HEK293T (cell line): Measurements from ENCODE around the gene DIPK2A.

Experiments used
- CTCF ChIA-PET: fragments of 350-600 bp; formaldehyde crosslinking; extraction: SDS; loops from one replicate; lab custom pipeline; 2021; ENCODE audit warnings: antibody characterized with exemption, inconsistent platforms; lab: Yijun Ruan, JAX
- POLR2A ChIA-PET: fragments of 350-600 bp; formaldehyde crosslinking; extraction: SDS; loops from one replicate; lab custom pipeline; 2020; ENCODE audit warnings: antibody characterized with exemption, inconsistent platforms; lab: Yijun Ruan, JAX
- DNase-seq: peaks from one replicate; pipeline ENCODE4 v3.0.0; 2012; ENCODE audit warnings: mixed read lengths; ENCODE audit errors: extremely low spot score
- ARNT ChIP-seq: fragments of 450-650 bp; IDR thresholded peaks from 2 replicates; pipeline ENCODE4 v1.6.1; 2017; ENCODE audit warnings: mild to moderate bottlenecking
- BHLHE40 ChIP-seq: fragments of 450-650 bp; IDR thresholded peaks from 2 replicates; pipeline ENCODE4 v1.6.1; 2016; ENCODE audit warnings: mild to moderate bottlenecking, moderate library complexity, borderline replicate concordance
- CTBP1 ChIP-seq: fragments of 450-650 bp; IDR thresholded peaks from 2 replicates; pipeline ENCODE4 v1.6.1; 2016; ENCODE audit warnings: borderline replicate concordance
- ELF4 ChIP-seq: fragments of 450-650 bp; IDR thresholded peaks from 2 replicates; pipeline ENCODE4 v1.6.1; 2017; ENCODE audit warnings: antibody characterized with exemption
- FOXA1 ChIP-seq: fragments of 450-650 bp; IDR thresholded peaks from 2 replicates; pipeline ENCODE4 v1.6.1; 2016; ENCODE audit warnings: mild to moderate bottlenecking
- FOXK2 ChIP-seq: fragments of 450-650 bp; IDR thresholded peaks from 2 replicates; pipeline ENCODE4 v1.6.1; 2016; ENCODE audit warnings: mild to moderate bottlenecking
- FOXM1 ChIP-seq: fragments of 450-650 bp; IDR thresholded peaks from 2 replicates; pipeline ENCODE4 v1.6.1; 2017; ENCODE audit warnings: mild to moderate bottlenecking, borderline replicate concordance
- HDGF ChIP-seq: fragments of 450-650 bp; IDR thresholded peaks from 2 replicates; pipeline ENCODE4 v1.6.1; 2017; ENCODE audit warnings: antibody characterized with exemption, borderline replicate concordance
- L3MBTL2 ChIP-seq: fragments of 450-650 bp; conservative IDR thresholded peaks from 2 replicates; pipeline ENCODE4 v1.6.1; 2016; ENCODE audit warnings: mild to moderate bottlenecking
- LEF1 ChIP-seq: fragments of 450-650 bp; IDR thresholded peaks from 2 replicates; pipeline ENCODE4 v1.6.1; 2017; ENCODE audit warnings: mild to moderate bottlenecking, borderline replicate concordance
- NFRKB ChIP-seq: fragments of 450-650 bp; IDR thresholded peaks from 2 replicates; pipeline ENCODE4 v1.6.1; 2016; ENCODE audit warnings: mild to moderate bottlenecking, moderate library complexity
- PKNOX1 ChIP-seq: fragments of 450-650 bp; IDR thresholded peaks from 2 replicates; pipeline ENCODE4 v1.6.1; 2016
- SP1 ChIP-seq: fragments of 450-650 bp; IDR thresholded peaks from 2 replicates; pipeline ENCODE4 v1.6.1; 2017
- SUZ12 ChIP-seq: fragments of 450-650 bp; IDR thresholded peaks from 2 replicates; pipeline ENCODE4 v1.6.1; 2016; ENCODE audit warnings: mild to moderate bottlenecking
- TARDBP ChIP-seq: fragments of 450-650 bp; IDR thresholded peaks from 2 replicates; pipeline ENCODE4 v1.6.1; 2016
- ZNF384 ChIP-seq: fragments of 450-650 bp; IDR thresholded peaks from 2 replicates; pipeline ENCODE4 v1.6.1; 2016

The DIPK2A gene

GRCh38 chr3:143934791-143935190 is 36.8 kb upstream of the DIPK2A start:
- ChIA-PET POLR2A (no interaction called here), CTCF (no interaction called here)
- no peak for DNase-seq
- TF ChIP-seq FOXA1, result no peak
- TF ChIP-seq BHLHE40, result no peak
- TF ChIP-seq LEF1, result no peak
- no peak for TF ChIP-seq HDGF
- no peak for TF ChIP-seq SP1
- TF ChIP-seq SUZ12, result no peak
- no peak for TF ChIP-seq ARNT
- TF ChIP-seq TARDBP, result no peak
- no peak for TF ChIP-seq ZNF384
- TF ChIP-seq PKNOX1, result no peak
- no peak for TF ChIP-seq NFRKB
- TF ChIP-seq L3MBTL2, result no peak
- TF ChIP-seq FOXM1, result no peak
- TF ChIP-seq CTBP1, result no peak

DNA sequence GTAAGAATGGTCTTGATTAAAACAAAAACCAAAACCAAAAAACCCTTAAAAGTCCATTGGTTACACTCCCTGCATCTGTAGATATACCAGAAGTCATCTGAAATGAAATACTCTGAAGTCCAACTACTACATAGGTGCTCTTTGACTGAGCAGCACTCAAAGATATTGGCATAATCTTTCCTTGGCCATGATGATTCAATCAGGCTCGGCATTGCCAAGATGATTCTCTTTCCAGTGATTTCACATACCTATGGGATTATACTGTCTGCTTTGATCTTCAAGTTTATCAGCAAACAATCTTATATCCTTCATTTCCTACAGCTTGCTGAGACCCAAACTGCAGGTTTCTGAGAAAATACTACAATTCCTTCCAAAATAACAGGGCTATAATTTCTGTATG is 35.9 kb upstream of the DIPK2A start:
- DNase-seq, result no peak
- CTCF ChIA-PET, result no interaction called here
- TF ChIP-seq TARDBP (no peak), HDGF (no peak), NFRKB (no peak), FOXA1 (no peak), FOXK2 (no peak), SUZ12 (no peak), SP1 (no peak), LEF1 (no peak), L3MBTL2 (no peak), ARNT (no peak), ZNF384 (no peak), BHLHE40 (no peak), FOXM1 (no peak), PKNOX1 (no peak), CTBP1 (no peak), ELF4 (no peak)
- POLR2A ChIA-PET, result no interaction called here

DNA sequence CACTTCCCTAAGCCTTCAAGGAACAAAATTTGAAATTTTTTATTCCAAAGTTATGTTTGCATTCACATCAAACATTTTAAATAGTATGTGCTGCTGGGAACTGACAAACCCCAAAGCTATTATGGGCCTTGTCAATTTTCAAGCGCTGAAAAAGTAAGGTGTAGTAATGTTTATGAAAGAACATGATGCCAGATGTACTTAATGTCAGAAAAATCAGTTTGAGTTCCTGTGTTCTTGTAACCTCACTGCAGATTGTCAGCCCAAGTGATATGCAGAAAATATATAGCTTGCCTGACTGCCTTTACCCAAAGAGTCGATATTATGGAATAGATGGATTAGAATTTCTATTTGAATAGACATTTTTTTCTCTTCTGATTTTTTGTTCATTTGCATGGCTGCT is 20.8 kb upstream of the DIPK2A start:
- DNase-seq, result no peak
- TF ChIP-seq L3MBTL2, result no peak
- TF ChIP-seq FOXK2, result no peak
- no peak for TF ChIP-seq CTBP1
- no peak for TF ChIP-seq LEF1
- no peak for TF ChIP-seq SUZ12
- TF ChIP-seq ZNF384, result no peak
- no peak for TF ChIP-seq SP1
- TF ChIP-seq FOXM1, result no peak
- ChIA-PET POLR2A (no interaction called here), CTCF (no interaction called here)

DNA sequence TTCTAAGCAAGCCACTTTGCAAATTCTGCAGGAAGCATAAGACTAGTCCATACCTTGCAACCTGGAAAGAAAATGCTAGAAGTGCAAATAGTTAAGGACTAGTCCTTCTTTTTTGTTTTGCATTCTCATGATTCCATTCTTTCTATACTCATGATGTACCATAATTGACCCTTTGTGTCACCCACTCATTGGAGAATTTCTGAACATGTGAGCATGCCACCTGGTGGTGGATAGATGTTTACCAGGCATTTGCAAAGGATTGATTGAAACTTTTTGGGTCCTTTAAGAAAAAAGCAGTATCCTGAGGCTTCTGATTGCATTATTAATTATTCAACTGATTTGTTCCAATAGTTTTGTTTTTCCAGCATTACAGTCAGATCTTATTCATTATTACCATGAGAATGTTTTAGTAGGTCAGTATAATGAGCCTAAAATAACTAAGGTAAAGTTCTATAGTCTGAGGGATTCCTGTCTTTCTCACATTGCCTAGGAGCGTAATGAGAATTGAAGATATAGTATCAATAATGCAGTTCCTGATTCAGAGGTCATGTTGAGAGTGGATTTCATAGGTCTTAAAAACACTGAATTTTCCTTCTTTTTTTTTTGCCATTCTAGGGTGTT is 20.2 kb upstream of the DIPK2A start:
- CTCF ChIA-PET, result interaction anchor here (0.6 kb wide), 1 partner anchor 26 kb away, joined by 3 read pairs; no protein-coding TSS in a partner anchor

DNA sequence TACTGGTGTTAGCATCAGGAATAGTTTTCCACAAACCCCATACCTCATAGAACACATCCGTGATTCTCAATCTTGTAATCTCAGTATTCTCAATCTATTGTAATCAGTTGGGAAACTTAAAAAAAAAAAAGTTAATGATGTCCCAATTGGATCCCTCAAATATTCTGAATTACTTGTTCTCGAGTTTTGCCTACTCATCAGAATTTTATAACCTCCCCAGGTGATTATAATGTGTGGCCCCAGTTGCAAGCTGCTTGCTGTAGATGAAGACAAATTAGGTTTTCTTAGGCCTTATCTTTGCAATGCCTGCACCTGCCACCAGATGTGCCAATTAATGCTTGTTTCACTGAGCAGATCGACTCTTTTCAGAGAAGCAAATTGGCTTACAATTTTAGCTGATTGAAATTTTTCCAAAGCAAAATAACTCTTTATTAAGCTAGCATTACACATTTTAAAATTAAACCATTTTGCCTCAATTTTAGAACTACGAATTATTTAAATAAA is 19.0 kb upstream of the DIPK2A start:
- DNase-seq, result no peak
- ChIA-PET POLR2A (interaction anchor here (2.1 kb wide), 1 partner anchor 19 kb away, joined by 7 read pairs; the partner anchor contains the start of gene DIPK2A), CTCF (no interaction called here)
- TF ChIP-seq PKNOX1 (no peak), FOXK2 (no peak), ZNF384 (no peak), NFRKB (no peak), SP1 (no peak), TARDBP (no peak), SUZ12 (no peak), BHLHE40 (no peak), ELF4 (no peak), L3MBTL2 (no peak), FOXM1 (no peak), HDGF (no peak), LEF1 (no peak), ARNT (no peak), CTBP1 (no peak), FOXA1 (no peak)

More for the DNA sequence above, 20.2 kb upstream of the DIPK2A start:
- peak; percentile 27 for DNase-seq
- TF ChIP-seq PKNOX1 (no peak), BHLHE40 (no peak), SP1 (no peak)
- POLR2A ChIA-PET, result no interaction called here

DNA sequence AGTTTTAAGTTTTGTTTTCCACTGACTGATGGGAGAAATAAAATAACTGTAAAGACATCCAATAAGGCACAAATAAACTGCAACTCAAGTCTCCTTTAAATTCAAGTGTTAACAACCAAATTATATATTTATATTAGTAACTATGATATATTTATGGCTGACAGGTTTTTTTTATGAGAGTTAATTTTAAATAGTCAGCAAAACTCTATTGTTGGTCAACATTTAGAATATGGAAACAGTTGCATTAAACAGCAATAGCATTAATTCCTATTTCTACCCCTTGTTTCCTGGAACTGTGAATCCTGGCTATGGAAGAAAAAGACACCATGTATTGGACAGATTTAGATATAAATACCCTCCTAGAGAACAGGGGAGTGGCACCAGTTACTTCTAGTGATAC is 16.5 kb upstream of the DIPK2A start:
- DNase-seq, result no peak
- no peak for TF ChIP-seq PKNOX1
- TF ChIP-seq SUZ12, result no peak
- no peak for TF ChIP-seq FOXM1
- no peak for TF ChIP-seq ELF4
- TF ChIP-seq FOXA1, result no peak
- no peak for TF ChIP-seq SP1
- TF ChIP-seq L3MBTL2, result no peak
- no peak for TF ChIP-seq ARNT
- no peak for TF ChIP-seq TARDBP
- no peak for TF ChIP-seq BHLHE40
- ChIA-PET POLR2A (no interaction called here), CTCF (no interaction called here)
